ENCODE data around the gene SERPINB7. TPM values are rescaled to one million over a fixed set of nuclear protein-coding genes. Genes with fewer than 3 reads are reported as not detected.

Gene SERPINB7
- total RNA-seq (2013), result not detected
- not detected for polyA plus RNA-seq
- not detected in 2 replicates for polyA minus RNA-seq
- total RNA-seq, result 0 to 4.8 (median 0) reads per million in 11 experiments

DNA sequence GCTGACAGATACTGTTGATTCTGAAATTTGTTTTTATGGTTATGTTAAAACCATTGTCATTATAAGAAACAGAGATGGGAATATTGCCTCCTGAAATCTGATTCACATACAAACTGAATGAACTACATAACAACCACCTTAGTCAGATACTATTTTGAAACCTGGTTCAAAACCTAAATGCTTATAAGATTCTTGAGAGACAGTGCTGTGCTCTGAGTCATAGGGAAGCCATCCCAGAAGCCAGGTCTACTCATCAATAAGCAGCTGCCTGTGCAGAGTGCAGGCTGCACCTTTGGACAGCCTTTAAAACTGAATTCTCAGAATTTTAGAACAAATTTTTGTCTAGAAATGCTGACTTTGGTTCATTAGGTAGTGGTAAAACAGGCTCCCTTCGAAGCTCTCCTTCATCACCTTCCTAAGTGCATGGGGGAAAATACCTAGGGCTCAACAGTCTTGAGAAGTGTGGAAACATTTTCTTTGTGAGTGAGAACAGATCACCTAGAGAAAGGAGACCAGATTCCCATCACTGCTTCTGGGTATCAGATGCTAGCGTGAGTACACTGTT is at the start of gene SERPINB7:
Gene SERPINB7 (plus strand): TSS at position 253 of the 565 bp plus-strand sequence. CDS start 6,955 bp downstream, outside the sequence.
- Mint-ChIP-seq H3K4me1 (no peaks in the 10 kb centered on the region), H3K36me3 (no peaks in the 10 kb centered on the region), H3K27ac (no peak within 1 kb of the TSS), H3K4me3 (no peak within 1 kb of the TSS), H3K27me3 (ENCODE audit: low read depth in 3 of 3) (peaks cover 8 to 18% (median 18%) of the 10 kb centered on the region in 3 donors), H3K9me3 (peaks cover 0 to 3% (median 0%) of the 10 kb centered on the region in 7 donors)
- TF ChIP-seq, protein P1, sequence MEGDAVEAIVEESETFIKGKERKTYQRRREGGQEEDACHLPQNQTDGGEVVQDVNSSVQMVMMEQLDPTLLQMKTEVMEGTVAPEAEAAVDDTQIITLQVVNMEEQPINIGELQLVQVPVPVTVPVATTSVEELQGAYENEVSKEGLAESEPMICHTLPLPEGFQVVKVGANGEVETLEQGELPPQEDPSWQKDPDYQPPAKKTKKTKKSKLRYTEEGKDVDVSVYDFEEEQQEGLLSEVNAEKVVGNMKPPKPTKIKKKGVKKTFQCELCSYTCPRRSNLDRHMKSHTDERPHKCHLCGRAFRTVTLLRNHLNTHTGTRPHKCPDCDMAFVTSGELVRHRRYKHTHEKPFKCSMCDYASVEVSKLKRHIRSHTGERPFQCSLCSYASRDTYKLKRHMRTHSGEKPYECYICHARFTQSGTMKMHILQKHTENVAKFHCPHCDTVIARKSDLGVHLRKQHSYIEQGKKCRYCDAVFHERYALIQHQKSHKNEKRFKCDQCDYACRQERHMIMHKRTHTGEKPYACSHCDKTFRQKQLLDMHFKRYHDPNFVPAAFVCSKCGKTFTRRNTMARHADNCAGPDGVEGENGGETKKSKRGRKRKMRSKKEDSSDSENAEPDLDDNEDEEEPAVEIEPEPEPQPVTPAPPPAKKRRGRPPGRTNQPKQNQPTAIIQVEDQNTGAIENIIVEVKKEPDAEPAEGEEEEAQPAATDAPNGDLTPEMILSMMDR (IDR thresholded peaks at IDR 0.05), result no peak
- Histone ChIP-seq H3K4me1 (ENCODE audit: control insufficient read depth in 1 of 2, insufficient read depth in 2 of 2, low read length in 2 of 2) (no peaks in the 10 kb centered on the region), H4K20me1 (ENCODE audit: insufficient read depth, low read length) (no peaks in the 10 kb centered on the region), H3K27me3 (ENCODE audit: control insufficient read depth in 2 of 2, insufficient read depth in 2 of 2, low read length in 2 of 2) (peaks cover 8 to 10% of the 10 kb centered on the region in 2 donors), H3K4me2 (replicated peaks; ENCODE audit: extremely low read depth, low read length, poor library complexity, severe bottlenecking) (no peak within 1 kb of the TSS), H3K79me2 (ENCODE audit: insufficient read depth, low read length) (no peaks in the 10 kb centered on the region), H3K36me3 (replicated peaks in 1 of 2; ENCODE audit: control insufficient read depth in 1 of 2, insufficient read depth in 2 of 2, low read length in 2 of 2) (no peaks in the 10 kb centered on the region), H3K9me3 (replicated peaks in 1 of 2; ENCODE audit: control insufficient read depth in 1 of 2, insufficient read depth in 1 of 2, low read length in 2 of 2) (no peaks in the 10 kb centered on the region), H3K27ac (ENCODE audit: low read depth in 1 of 2, low read length in 2 of 2) (no peak within 1 kb of the TSS), H2AFZ (ENCODE audit: insufficient read depth, low read depth, low read length, poor library complexity, severe bottlenecking) (no peak within 1 kb of the TSS), H3K9ac (ENCODE audit: insufficient read depth, low read length, poor library complexity, severe bottlenecking) (no peak within 1 kb of the TSS), H3K4me3 (replicated peaks in 1 of 3; ENCODE audit: low read depth in 2 of 3, low read length in 3 of 3) (no peak within 1 kb of the TSS)
- no CpG with 5 or more reads among the region's 2 CpGs for WGBS (ENCODE audit: insufficient coverage)
- intact Hi-C loops (cut with micrococcal nuclease), result no loop called here
- DNase-seq, result no peak

DNA sequence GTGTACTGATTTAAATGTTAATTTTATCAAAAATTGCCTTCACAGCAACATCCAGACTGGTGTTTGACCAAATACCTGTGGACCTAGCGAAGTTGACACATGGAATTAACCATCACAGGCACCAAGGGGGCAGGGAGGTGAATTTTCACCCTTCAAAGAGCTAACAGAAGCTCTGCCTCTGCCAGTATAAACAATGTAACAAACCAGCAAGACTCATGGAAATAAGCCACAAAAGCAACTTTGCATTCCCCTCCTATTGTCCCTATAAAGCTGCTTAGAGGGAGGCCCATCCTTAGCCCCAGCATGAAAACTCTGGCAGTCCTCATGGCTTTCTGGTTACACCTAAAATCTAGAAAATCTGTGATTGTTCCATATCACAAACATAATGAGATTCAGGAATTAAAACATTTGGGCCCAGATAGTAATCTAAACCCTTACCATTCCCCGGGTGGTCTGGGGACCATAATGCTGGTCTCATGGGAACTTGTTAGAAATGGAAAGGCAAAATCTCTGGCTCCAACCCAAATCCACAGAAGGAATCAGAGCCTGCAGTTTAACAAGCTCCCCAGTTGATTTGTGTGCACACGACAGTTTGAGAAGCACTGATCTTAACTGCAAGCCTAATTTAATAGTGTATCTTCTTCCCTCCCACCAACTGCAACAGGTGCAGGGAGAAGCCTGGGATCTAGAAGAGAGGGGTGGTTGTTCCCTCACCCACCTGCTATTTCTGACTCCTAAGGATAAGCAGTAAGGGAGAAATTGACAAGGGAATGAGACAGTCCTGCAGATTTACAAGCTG is 49.3 kb upstream of the SERPINB7 start:
- WGBS (ENCODE audit: insufficient coverage), result no CpG with 5 or more reads among the region's 3 CpGs
- Histone ChIP-seq H3K79me2 (ENCODE audit: insufficient read depth, low read length) (no peaks in the 10 kb centered on the region), H4K20me1 (ENCODE audit: insufficient read depth, low read length) (no peaks in the 10 kb centered on the region), H3K9ac (ENCODE audit: insufficient read depth, low read length, poor library complexity, severe bottlenecking) (no peak overlapping the region), H3K4me1 (ENCODE audit: control insufficient read depth in 1 of 2, insufficient read depth in 2 of 2, low read length in 2 of 2) (no peaks in the 10 kb centered on the region), H3K4me3 (replicated peaks in 1 of 3; ENCODE audit: low read depth in 2 of 3, low read length in 3 of 3) (no peak overlapping the region), H3K4me2 (replicated peaks; ENCODE audit: extremely low read depth, low read length, poor library complexity, severe bottlenecking) (no peak overlapping the region), H3K27ac (ENCODE audit: low read depth in 1 of 2, low read length in 2 of 2) (no peak overlapping the region), H3K9me3 (replicated peaks in 1 of 2; ENCODE audit: control insufficient read depth in 1 of 2, insufficient read depth in 1 of 2, low read length in 2 of 2) (no peaks in the 10 kb centered on the region), H3K36me3 (replicated peaks in 1 of 2; ENCODE audit: control insufficient read depth in 1 of 2, insufficient read depth in 2 of 2, low read length in 2 of 2) (no peaks in the 10 kb centered on the region), H3K27me3 (ENCODE audit: control insufficient read depth in 2 of 2, insufficient read depth in 2 of 2, low read length in 2 of 2) (no peaks in the 10 kb centered on the region), H2AFZ (ENCODE audit: insufficient read depth, low read depth, low read length, poor library complexity, severe bottlenecking) (no peak overlapping the region)
- H3K4me3 Mint-ChIP-seq, result no peak overlapping the region
- H3K27me3 Mint-ChIP-seq (ENCODE audit: low read depth in 3 of 3), result peaks cover 3 to 7% (median 5%) of the 10 kb centered on the region in 3 donors
- no peak overlapping the region for H3K27ac Mint-ChIP-seq
- intact Hi-C loops (cut with micrococcal nuclease), result no loop called here
- H3K36me3 Mint-ChIP-seq, result no peaks in the 10 kb centered on the region
- peaks cover 2 to 6% (median 3%) of the 10 kb centered on the region in 7 donors for H3K9me3 Mint-ChIP-seq
- no peaks in the 10 kb centered on the region for H3K4me1 Mint-ChIP-seq
- DNase-seq, result no peak
- TF ChIP-seq, protein P1 (IDR thresholded peaks at IDR 0.05), result no peak

All from CD14-positive monocyte (primary cell).